NCI-H345 treated with DMSO at 0.1 percent for 48 hours (cell line): Measurements from ENCODE around the gene DCLK3.

Source experiments
- DNase-seq: peaks from one replicate; lab custom pipeline; 2025; ENCODE audit not compliant: unreplicated experiment; lab: John Stamatoyannopoulos, UW

Gene DCLK3

GRCh38 chr3:36765104-36765503 is 751 bp upstream of the DCLK3 start:
- DNase-seq: no peak

- no peak for DNase-seq
Observed at GRCh38 chr3:36764704-36765038, 318 bp upstream of the DCLK3 start.

- no peak for DNase-seq
Observed at GRCh38 chr3:36762918-36763849, 1.2 kb downstream of the DCLK3 start.

GRCh38 chr3:36761779-36762178 is 2.6 kb downstream of the DCLK3 start:
- DNase-seq: no peak

GRCh38 chr3:36756269-36756668 is 8.1 kb downstream of the DCLK3 start:
- no peak for DNase-seq

GRCh38 chr3:36751326-36751725 is 13.0 kb downstream of the DCLK3 start:
- DNase-seq: no peak

GRCh38 chr3:36750737-36751136 is 13.6 kb downstream of the DCLK3 start:
- DNase-seq: no peak

GRCh38 chr3:36744763-36745162 is 19.6 kb downstream of the DCLK3 start:
- no peak for DNase-seq

GRCh38 chr3:36743826-36744225 is 20.5 kb downstream of the DCLK3 start:
- DNase-seq: no peak

GRCh38 chr3:36741285-36741684 is 23.1 kb downstream of the DCLK3 start:
- no peak for DNase-seq

GRCh38 chr3:36740787-36741186 is 23.6 kb downstream of the DCLK3 start:
- no peak for DNase-seq

- DNase-seq: no peak
Observed at GRCh38 chr3:36738702-36739101, 25.7 kb downstream of the DCLK3 start.

- DNase-seq: no peak
Observed at GRCh38 chr3:36736301-36736700, 28.1 kb downstream of the DCLK3 start.

- no peak for DNase-seq
Observed at GRCh38 chr3:36734742-36735141, 29.6 kb downstream of the DCLK3 start.

GRCh38 chr3:36733723-36734122 is 30.6 kb downstream of the DCLK3 start:
- DNase-seq: no peak

- no peak for DNase-seq
Observed at GRCh38 chr3:36733162-36733696, 31.1 kb downstream of the DCLK3 start.

- no peak for DNase-seq
Observed at GRCh38 chr3:36730966-36731365, 33.4 kb downstream of the DCLK3 start.

GRCh38 chr3:36729204-36730056 is 34.9 kb downstream of the DCLK3 start:
- DNase-seq: peak; percentile 23

GRCh38 chr3:36714343-36715086 is 49.8 kb downstream of the DCLK3 start:
- no peak for DNase-seq

GRCh38 chr3:36713904-36714303 is 50.4 kb downstream of the DCLK3 start:
- no peak for DNase-seq

GRCh38 chr3:36710606-36711005 is 53.7 kb downstream of the DCLK3 start:
- no peak for DNase-seq
